ENCODE data around the gene SLC51A.
"Not testable (repeated sequence)": the region's sequence is repeated elsewhere in the genome, so short reads cannot be mapped to it uniquely, and the experiment has no call there.

SLC51A gene

DNA sequence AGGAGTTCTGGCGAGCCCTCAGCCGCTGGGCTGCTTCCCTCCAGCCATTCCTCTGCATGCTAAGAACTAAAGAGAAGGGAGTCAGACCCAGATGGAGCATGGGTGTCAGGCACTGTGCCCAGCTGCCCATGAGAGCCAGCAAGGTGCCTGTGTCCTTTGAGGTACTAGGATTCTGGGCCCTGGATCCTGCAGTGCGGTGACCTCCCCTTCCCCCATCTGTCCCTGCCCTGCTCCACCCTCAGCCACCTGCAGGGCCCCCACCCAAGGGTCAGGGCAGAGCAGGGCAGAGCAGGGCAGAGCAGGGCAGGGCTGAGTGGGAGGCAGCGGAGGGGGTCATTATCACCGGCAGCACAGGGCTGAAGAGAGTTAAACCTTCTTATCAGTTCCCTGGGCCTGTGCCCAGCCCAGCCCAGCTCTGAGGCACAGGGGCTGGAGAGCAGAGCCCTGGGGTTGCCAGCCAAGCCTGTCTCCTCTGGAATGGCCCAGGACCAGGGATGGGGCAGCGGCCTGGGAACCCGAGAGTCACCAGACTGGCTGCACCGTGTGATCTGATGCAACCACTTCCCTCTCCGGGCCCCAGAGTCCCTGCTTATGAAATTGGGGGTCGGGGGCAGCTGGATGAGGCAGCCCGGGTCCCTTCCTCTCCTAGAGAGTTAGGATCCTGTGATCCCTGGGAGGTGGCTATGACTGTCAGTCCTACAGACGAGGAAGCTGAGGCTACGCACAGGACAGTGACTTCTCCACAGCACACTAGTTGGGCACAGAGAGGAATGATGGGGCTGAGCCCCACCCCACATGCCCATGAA, 22.4 kb upstream of the SLC51A start:
- no peak for DNase-seq

DNA sequence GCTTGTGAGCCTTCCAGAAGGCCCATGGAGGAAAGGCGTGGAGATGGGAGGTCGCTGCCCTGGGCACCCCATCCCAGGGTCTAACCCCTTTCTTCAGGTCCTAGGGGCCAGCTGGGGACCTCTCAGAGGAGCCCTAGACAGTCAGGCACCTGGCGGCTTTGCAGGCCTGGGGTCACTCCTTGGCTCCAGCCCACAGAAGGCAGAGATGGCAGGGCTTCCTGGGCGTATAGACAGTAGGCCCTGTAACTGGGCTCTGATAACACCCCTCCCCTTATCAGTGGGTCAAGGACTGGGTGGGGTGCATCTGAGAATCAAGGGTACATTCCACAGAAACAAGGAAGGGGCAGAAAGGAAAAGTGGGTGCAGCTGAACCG, 21.8 kb upstream of the SLC51A start:
- DNase-seq = no peak

- DNase-seq = no peak
Measured at GRCh38 chr3:196195664-196196265, 20.6 kb upstream of the SLC51A start.

DNA sequence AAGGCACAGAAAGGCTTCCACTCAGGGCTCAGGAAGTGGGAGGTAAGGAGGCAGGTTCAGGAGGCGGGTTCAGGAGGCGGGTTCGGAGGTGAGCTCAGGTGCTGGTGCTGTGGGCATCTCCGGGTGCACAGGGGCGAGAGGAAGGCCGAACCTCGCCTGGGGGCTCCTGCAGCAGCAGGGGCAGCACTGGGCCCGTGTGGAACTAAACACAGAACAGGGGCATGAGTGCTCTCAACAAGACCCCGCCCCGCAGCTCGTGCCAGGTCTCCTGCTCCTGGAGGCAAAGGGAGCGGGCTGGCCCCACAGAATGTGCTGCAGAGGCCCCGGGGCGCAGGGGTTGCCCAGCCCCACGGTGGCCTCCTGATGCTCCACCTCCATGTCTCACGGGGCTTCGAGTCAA, 18.8 kb upstream of the SLC51A start:
- no peak for DNase-seq

DNA sequence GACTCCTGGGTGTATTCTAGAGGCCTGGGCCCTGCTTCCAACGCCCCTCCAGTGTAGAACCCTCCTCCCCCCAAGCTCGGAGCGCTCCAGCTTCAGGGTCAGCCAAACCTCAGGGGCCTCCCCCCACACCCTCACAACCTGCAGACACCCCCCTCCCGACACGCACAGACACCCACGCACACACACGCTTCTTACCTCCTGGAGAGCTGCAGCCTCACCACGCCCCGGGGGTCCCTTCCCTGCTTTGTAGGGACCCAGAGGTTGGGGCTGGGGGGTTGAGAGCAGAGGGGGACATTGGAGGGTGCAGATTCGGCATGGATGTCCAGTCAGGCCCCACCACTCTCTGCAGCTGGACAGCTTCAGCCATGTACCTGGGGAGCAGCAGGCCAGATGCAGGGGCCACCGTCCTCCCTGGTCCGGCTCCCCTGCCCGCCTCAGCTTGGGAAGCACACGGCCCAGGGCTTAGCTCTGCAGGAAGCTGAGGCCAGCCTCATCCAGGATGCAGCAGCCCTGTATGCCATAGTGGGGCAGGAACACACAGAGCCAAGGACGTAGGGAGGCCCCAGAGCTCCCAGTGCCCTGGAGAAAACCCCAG, 18.2 kb upstream of the SLC51A start:
- DNase-seq = no peak

DNA sequence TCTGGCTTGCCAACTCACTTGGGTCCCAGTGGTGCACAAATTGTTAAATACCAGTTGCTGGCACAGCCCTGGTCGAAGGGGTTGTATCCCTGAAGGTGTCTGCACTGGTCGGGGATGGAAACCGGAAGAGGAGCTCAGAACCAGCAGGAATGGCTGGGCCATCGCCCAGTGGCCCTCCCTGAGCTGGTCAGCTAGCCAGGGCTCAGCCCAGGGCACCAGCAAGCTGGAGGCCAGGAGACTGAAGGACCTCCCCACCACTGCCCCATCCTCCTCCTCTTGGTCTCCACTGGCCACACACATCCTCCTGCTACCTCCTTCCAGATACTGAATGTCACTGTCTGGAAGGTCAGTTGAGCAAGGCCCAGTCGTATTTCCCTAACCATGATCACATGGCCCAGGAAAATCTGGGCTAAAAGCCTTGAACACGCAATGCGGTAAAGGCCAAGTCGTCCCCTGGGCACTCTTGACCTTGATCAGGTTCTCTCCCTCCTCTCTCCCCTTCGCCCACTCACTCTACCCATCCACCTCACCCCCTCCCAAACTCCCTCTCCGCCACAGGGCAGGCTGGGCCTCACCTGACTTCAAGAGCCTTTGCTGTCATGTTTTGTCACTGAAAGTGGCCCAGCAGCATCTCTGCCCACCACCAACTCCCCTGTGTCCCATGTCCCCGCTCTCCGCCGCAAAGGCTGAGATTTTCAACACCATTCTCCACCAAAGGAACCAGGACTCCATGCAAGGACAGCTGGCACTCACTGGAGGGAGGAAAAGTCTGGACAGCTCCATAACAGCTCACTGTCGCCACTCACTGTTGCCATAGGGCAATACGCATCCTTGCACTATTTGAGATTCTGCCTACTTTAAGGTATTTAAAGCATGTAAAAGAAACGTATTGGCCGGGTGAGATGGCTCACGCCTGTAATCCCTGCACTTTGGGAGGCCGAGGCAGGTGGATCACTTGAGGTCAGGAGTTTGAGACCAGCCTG, 17.3 kb upstream of the SLC51A start:
- DNase-seq = no peak

DNA sequence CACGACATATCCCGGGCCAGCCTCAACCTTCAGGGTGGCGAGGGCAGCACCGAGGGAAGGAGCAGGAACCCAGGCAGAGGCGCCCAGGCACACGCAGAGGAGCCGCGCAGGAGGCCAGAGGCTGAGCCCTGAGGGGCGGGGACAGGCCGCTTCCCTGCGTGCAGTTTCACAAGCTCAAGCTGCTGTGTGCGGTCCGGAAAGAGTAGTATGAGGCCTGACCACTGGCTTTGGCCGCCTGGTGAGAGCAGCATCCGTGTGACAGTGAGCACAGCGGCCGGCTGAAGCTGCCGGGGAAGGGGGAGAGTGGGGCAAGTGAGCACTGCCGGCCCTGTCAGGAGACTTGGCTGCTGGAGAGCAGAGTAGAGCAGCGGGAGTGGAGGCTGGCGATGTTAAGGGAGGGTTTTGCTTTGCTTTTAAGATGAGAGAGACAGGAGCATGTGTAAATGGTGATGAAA, 13.8 kb upstream of the SLC51A start:
- DNase-seq = no peak

- peak; percentile 41 for DNase-seq
Measured at GRCh38 chr3:196203846-196204245, 12.5 kb upstream of the SLC51A start.

GRCh38 chr3:196205442-196206205, 10.7 kb upstream of the SLC51A start:
- not testable (repeated sequence) for DNase-seq

DNA sequence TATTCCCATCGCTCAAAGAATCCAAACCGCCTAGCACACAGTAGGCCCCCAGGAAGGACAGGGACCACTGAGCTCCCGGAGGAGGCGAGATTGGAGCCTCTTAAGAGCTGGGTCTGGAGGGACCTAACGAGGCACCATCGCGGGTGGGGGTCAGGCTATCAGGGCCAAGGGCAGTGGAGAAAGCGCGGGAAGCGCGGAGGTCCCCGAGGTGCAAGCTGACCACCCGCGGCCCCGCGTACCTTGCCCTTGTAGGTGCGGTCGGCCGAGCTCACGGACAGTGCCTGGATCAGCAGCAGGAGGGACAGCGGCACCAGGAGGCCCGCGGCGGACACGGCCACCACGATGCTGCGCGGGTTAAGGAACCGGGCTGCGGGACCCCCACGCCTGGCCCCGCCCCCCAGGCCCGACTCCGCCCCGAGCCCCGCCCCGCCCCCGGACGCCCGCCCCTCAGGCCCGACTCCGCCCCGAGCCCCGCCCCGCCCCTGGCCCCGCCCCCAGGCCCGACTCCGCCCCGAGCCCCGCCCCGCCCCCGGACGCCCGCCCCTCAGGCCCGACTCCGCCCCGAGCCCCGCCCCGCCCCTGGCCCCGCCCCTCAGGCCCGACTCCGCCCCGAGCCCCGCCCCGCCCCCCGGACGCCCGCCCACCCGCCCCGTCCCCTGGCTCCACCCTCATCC, 9.0 kb upstream of the SLC51A start:
- DNase-seq = no peak

DNA sequence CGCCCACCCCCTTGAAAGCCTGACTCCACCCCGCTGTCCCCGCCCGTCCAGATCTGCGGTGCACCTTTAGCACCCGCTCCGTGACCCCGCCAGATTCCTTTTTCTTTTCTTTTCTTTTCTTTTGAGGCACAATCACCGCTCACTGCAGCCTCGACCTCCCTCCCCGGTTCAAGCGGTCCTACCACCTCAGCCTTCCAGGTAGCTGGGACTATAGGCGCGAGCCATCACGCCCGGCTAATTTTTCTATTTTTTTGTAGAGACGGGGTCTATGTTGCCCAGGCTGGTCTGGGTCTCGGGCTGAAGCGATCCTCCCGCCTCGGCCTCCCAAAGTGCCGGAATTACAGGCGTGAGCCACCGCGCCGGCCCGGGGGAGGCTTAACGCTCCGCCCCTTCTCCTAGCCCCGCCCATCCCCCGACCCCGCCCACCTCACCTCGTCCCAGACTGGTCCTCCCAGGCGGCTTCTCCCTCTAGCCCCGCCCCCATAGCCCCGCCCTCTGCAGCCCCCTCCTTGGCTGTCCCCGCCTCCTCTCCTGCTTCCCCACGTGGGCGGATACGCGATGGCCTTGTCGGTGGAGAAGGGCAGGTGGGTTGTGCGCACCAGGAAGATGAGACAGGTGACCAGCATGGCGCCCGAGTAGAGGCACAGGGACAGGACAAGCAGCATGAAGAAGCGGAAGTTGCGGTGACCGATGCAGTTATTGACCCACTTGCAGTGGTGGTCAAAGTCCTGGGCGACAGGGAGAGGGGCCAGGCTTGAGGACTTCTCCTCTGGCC, 8.3 kb upstream of the SLC51A start:
- DNase-seq = no peak

- DNase-seq = no peak
Measured at GRCh38 chr3:196208942-196209695, 7.2 kb upstream of the SLC51A start.

DNA sequence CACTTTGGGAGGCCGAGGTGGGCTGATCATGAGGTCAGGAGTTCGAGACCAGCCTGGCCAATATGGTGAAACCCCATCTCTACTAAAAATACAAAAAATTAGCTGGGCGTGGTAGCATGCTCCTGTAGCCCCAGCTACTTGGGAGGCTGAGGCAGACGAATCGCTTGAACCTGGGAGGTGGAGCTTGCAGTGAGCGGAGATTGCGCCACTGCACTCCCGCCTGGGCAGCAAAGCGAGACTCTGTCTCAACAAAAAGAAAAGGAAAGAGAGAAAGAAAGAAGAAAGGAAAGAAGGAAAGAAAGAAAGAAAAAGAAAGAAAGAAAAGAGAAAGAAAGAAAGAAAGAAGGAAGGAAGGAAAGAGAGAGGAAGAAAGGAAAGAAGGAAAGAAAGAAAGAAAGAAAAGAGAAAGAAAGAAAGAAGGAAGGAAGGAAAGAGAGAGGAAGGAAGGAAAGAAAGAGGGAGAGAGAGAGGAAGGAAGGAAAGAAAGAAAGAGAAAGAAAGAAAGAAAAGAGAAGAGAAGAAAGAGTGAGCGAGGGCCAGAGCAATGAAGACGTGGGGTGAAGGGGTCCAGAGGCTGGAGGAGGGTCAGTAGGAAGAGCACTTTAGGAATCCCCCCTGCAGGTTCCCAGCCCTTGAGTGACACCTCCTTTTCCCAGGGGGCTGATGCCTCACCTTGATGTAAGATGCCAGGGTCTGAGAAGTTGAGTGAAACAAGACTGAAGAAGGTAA, 6.2 kb upstream of the SLC51A start:
- DNase-seq = not testable (repeated sequence)

- DNase-seq = no peak
Measured at GRCh38 chr3:196210673-196211556, 5.4 kb upstream of the SLC51A start, which contains the start of gene ZDHHC19. TSS of gene ZDHHC19 (minus strand) at chr3:196211400. CDS start at chr3:196211315, 85 bp downstream.

DNA sequence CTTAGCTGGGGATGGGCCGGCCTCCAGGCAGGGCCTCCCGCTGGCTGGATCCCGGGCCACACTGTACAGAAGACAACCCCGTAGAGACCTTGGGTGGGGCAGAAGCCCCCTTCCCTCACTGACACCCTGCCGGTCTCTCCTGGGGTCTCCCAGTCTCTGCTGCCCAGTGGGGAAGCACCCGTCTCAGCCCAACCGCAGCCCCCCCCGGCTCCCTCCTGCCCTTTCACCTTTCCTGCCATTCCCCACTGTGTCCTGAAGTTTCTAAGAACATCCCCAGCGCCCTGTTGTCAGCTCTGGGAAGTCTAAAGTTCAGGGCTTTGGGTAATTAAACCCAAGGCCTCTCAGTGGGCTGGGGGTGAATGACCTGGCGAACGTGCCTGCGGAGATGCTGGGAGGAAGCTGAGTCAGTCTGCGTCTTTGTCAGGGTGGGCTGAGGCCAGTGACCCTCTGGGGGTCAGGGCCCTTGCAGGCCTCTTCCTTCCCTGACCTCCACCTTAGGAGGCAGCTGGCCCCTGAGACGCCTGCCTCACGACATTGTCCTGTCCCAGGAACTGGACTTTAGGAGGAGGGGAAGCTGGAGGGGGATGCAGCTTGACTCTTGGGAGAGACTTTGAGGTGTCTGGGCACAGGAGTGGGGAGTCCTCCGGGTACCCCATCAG, 1.4 kb upstream of the SLC51A start:
- DNase-seq = no peak

DNA sequence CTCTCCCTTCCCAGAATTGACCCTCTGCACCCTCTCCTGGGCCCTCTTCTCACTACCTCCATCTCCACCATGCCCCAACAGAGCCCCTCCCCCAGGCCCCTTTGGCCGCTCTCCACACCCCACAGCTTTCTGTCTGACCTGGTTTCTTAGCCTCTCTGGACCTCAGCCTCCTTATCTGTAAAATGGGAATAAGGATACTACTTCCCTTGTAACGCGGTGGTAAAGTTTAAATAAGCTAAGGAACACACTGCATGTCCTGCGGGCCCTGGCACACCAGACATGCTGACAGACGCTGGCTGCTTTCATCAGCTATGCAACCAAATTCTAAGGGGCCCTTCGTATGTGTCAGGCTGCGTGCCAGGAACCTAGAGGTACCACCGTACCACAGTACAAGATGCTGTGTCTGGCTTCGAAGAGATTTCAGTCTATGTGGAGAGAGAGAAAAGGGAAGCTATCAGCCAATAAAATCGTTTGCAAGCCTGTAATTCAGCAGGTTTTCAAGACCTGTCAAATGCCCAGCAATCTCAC, 777 bp upstream of the SLC51A start:
- DNase-seq = no peak

- no peak for DNase-seq
Measured at GRCh38 chr3:196216681-196217211, 412 bp downstream of the SLC51A start.

Measured in RPMI8226 (cell line).